HEK293 (cell line): ENCODE data around the gene MECR.

ENCODE experiments used
- CTCF ChIA-PET: fragments of 350-600 bp; formaldehyde crosslinking; extraction: SDS; loops from one replicate; lab custom pipeline; 2021; ENCODE audit warnings: antibody characterized with exemption; lab: Yijun Ruan, JAX
- POLR2A ChIA-PET: fragments of 300-600 bp; formaldehyde crosslinking; extraction: SDS; loops from one replicate; lab custom pipeline; 2020; ENCODE audit warnings: antibody characterized with exemption, inconsistent platforms; lab: Yijun Ruan, JAX
- H3K27ac ChIP-seq: fragments of 200-500 bp; sonication (Bioruptor generic); 2 replicates; pipeline ENCODE4 v1.5.1; 2014; ENCODE audit warnings: low read depth, low read length, control low read depth, inconsistent platforms; ENCODE audit errors: extremely low read depth
- H3K36me3 ChIP-seq, 2 experiments: fragments of 200-500 bp in 1 of 2; sonication (Bioruptor generic) in 1 of 2; 1 replicate in 1 of 2; 2 replicates in 1 of 2; pipeline ENCODE4 v1.5.1; 2014 to 2017; ENCODE audit warnings: inconsistent platforms in 2 of 2, low read length in 2 of 2; ENCODE audit not compliant: control insufficient read depth in 2 of 2, insufficient read depth in 1 of 2
- H3K4me1 ChIP-seq: fragments of 200-500 bp; sonication (Bioruptor generic); 2 replicates; pipeline ENCODE4 v1.5.1; 2014; ENCODE audit warnings: mild to moderate bottlenecking, low read length, inconsistent platforms; ENCODE audit not compliant: control insufficient read depth, insufficient read depth
- H3K4me3 ChIP-seq: 2 replicates; pipeline ENCODE4 v1.5.1; 2011; ENCODE audit warnings: low read depth, mild to moderate bottlenecking, control low read depth, low read length, moderate library complexity
- H3K9me3 ChIP-seq: fragments of 200-500 bp; sonication (Bioruptor generic); 2 replicates; pipeline ENCODE4 v1.5.1; 2014; ENCODE audit warnings: low read depth, low read length, inconsistent platforms; ENCODE audit not compliant: control insufficient read depth, insufficient read depth
- EGR2 ChIP-seq: fragments of 450-650 bp; formaldehyde crosslinking; IDR thresholded peaks from 2 replicates; pipeline ENCODE4 v1.5.1; 2016; ENCODE audit warnings: low read depth, missing biosample characterization, missing genetic modification characterization
- ELK4 ChIP-seq: IDR thresholded peaks from 2 replicates; pipeline ENCODE4 v1.6.1; 2011; ENCODE audit warnings: mild to moderate bottlenecking, low read depth, low read length, borderline replicate concordance
- HIC1 ChIP-seq: fragments of 450-650 bp; formaldehyde crosslinking; IDR thresholded peaks from 2 replicates; pipeline ENCODE4 v1.5.1; 2016; ENCODE audit warnings: missing biosample characterization, missing genetic modification characterization
- IKZF3 ChIP-seq: fragments of 450-650 bp; IDR thresholded peaks from 2 replicates; pipeline ENCODE4 v1.5.0; 2018; ENCODE audit warnings: missing biosample characterization, mild to moderate bottlenecking, missing genetic modification characterization, moderate library complexity
- KLF1 ChIP-seq: fragments of 450-650 bp; formaldehyde crosslinking; IDR thresholded peaks from 2 replicates; pipeline ENCODE4 v1.5.1; 2016; ENCODE audit warnings: missing biosample characterization, missing genetic modification characterization
- KLF10 ChIP-seq: fragments of 450-650 bp; IDR thresholded peaks from 2 replicates; pipeline ENCODE4 v1.5.1; 2018; ENCODE audit warnings: missing biosample characterization, mild to moderate bottlenecking, missing genetic modification characterization
- KLF17 ChIP-seq: fragments of 450-650 bp; formaldehyde crosslinking; IDR thresholded peaks from 2 replicates; pipeline ENCODE4 v1.5.1; 2016; ENCODE audit warnings: missing biosample characterization, missing genetic modification characterization
- PBX3 ChIP-seq: sonication (generic); formaldehyde crosslinking; IDR thresholded peaks from 2 replicates; pipeline ENCODE4 v1.8.1; 2022; ENCODE audit warnings: mild to moderate bottlenecking, moderate library complexity, missing genetic modification reagents
- RBAK ChIP-seq: fragments of 450-650 bp; formaldehyde crosslinking; IDR thresholded peaks from 2 replicates; pipeline ENCODE4 v1.5.1; 2016; ENCODE audit warnings: missing biosample characterization, missing genetic modification characterization
- SALL2 ChIP-seq: fragments of 450-650 bp; formaldehyde crosslinking; IDR thresholded peaks from 2 replicates; pipeline ENCODE4 v1.5.0; 2017; ENCODE audit warnings: missing biosample characterization, mild to moderate bottlenecking, missing genetic modification characterization, borderline replicate concordance
- YY1 ChIP-seq: fragments of 450-650 bp; formaldehyde crosslinking; IDR thresholded peaks from 2 replicates; pipeline ENCODE4 v1.5.1; 2018; ENCODE audit warnings: missing biosample characterization, missing genetic modification characterization
- ZBTB44 ChIP-seq: fragments of 450-650 bp; IDR thresholded peaks from 2 replicates; pipeline ENCODE4 v1.5.1; 2018; ENCODE audit warnings: missing biosample characterization, mild to moderate bottlenecking, missing genetic modification characterization
- ZBTB48 ChIP-seq: fragments of 450-650 bp; formaldehyde crosslinking; IDR thresholded peaks from 2 replicates; pipeline ENCODE4 v1.5.1; 2016; ENCODE audit warnings: missing biosample characterization, missing genetic modification characterization
- ZBTB6 ChIP-seq: fragments of 450-650 bp; formaldehyde crosslinking; IDR thresholded peaks from 2 replicates; pipeline ENCODE4 v1.5.1; 2017; ENCODE audit warnings: missing biosample characterization, missing genetic modification characterization
- ZBTB8A ChIP-seq: fragments of 450-650 bp; formaldehyde crosslinking; IDR thresholded peaks from 2 replicates; pipeline ENCODE4 v1.5.1; 2016; ENCODE audit warnings: missing biosample characterization, missing genetic modification characterization
- ZEB2 ChIP-seq: fragments of 450-650 bp; formaldehyde crosslinking; IDR thresholded peaks from 2 replicates; pipeline ENCODE4 v1.5.1; 2016; ENCODE audit warnings: missing biosample characterization, missing genetic modification characterization
- ZFHX2 ChIP-seq: fragments of 450-650 bp; formaldehyde crosslinking; conservative IDR thresholded peaks from 2 replicates; pipeline ENCODE4 v1.5.1; 2016; ENCODE audit warnings: missing biosample characterization, missing genetic modification characterization
- ZNF311 ChIP-seq: fragments of 450-650 bp; formaldehyde crosslinking; IDR thresholded peaks from 2 replicates; pipeline ENCODE4 v1.5.1; 2017; ENCODE audit warnings: missing biosample characterization, missing genetic modification characterization, borderline replicate concordance
- ZNF37A ChIP-seq: fragments of 450-650 bp; IDR thresholded peaks from 2 replicates; pipeline ENCODE4 v1.5.1; 2018; ENCODE audit warnings: missing biosample characterization, missing genetic modification characterization
- ZNF561 ChIP-seq: fragments of 450-650 bp; IDR thresholded peaks from 2 replicates; pipeline ENCODE4 v1.5.1; 2018; ENCODE audit warnings: missing biosample characterization, missing genetic modification characterization, borderline replicate concordance
- ZNF580 ChIP-seq: fragments of 450-650 bp; formaldehyde crosslinking; IDR thresholded peaks from 2 replicates; pipeline ENCODE4 v1.5.1; 2016; ENCODE audit warnings: missing biosample characterization, missing genetic modification characterization
- ZNF596 ChIP-seq: fragments of 450-650 bp; IDR thresholded peaks from 2 replicates; pipeline ENCODE4 v1.5.0; 2018; ENCODE audit warnings: missing biosample characterization, mild to moderate bottlenecking, missing genetic modification characterization, moderate library complexity
- ZNF660 ChIP-seq: fragments of 450-650 bp; IDR thresholded peaks from 2 replicates; pipeline ENCODE4 v1.5.1; 2018; ENCODE audit warnings: missing biosample characterization, mild to moderate bottlenecking, missing genetic modification characterization
- ZNF677 ChIP-seq: fragments of 450-650 bp; IDR thresholded peaks from 2 replicates; pipeline ENCODE4 v1.5.0; 2018; ENCODE audit warnings: missing biosample characterization, mild to moderate bottlenecking, missing genetic modification characterization, moderate library complexity
- ZNF777 ChIP-seq: fragments of 450-650 bp; formaldehyde crosslinking; IDR thresholded peaks from 2 replicates; pipeline ENCODE4 v1.5.1; 2017; ENCODE audit warnings: missing biosample characterization, missing genetic modification characterization, borderline replicate concordance
- ZNF792 ChIP-seq: fragments of 450-650 bp; formaldehyde crosslinking; IDR thresholded peaks from 2 replicates; pipeline ENCODE4 v1.5.1; 2016; ENCODE audit warnings: missing biosample characterization, missing genetic modification characterization
- ZSCAN30 ChIP-seq: fragments of 450-650 bp; IDR thresholded peaks from 2 replicates; pipeline ENCODE4 v1.5.1; 2018; ENCODE audit warnings: missing biosample characterization, mild to moderate bottlenecking, missing genetic modification characterization, moderate library complexity

MECR gene

GRCh38 chr1:29235955-29236711 lies 5.4 kb upstream of the MECR start, which contains the start of gene PTPRU:
PTPRU (plus strand) TSS chr1:29236522; CDS start chr1:29236645, 123 bp downstream.
- Histone ChIP-seq H3K4me1 (peaks cover 4% of the 10 kb centered on the region; the same call in 1 of the 2 replicates), H3K27ac (peak within 1 kb of the TSS; percentile 45; the same call in 1 of the 2 replicates)
- 0 out of 2 replicates have a peak, but pooled peaks have one; percentile 33 for TF ChIP-seq KLF17
- TF ChIP-seq ZNF660 (tag by site-specific recombination) = peak; percentile 89; the same call in 1 of the 2 replicates
- no peak for TF ChIP-seq RBAK
- TF ChIP-seq KLF1 = no peak
- peak; percentile 72; the same call in 1 of the 2 replicates for TF ChIP-seq IKZF3 (tag by site-specific recombination)
- TF ChIP-seq ZNF792 = 0 out of 2 replicates have a peak, but pooled peaks have one; percentile 35
- TF ChIP-seq ZBTB6 (tag by site-specific recombination) = peak; percentile 92; the same call in 1 of the 2 replicates
- peak; percentile 38; the same call in 1 of the 2 replicates for TF ChIP-seq KLF10
- peak; percentile 48; the same call in 1 of the 2 replicates for TF ChIP-seq EGR2 (tag by site-specific recombination)
- peak; percentile 9; the same call in 1 of the 2 replicates for TF ChIP-seq ZEB2
- no peak for TF ChIP-seq ZNF311 (tag by site-specific recombination)
- no peak for TF ChIP-seq SALL2
- 0 out of 2 replicates have a peak, but pooled peaks have one; percentile 17 for TF ChIP-seq ZBTB44 (tag by site-specific recombination)
- TF ChIP-seq ZNF677 = 0 out of 2 replicates have a peak, but pooled peaks have one; percentile 56
- TF ChIP-seq ZNF37A (tag by site-specific recombination) = no peak
- peak; percentile 30; the same call in 1 of the 2 replicates for TF ChIP-seq ZBTB8A (tag by site-specific recombination)
- peak; percentile 36; the same call in 1 of the 2 replicates for TF ChIP-seq YY1 (tag by site-specific recombination)
- TF ChIP-seq ZNF561 = 0 out of 2 replicates have a peak, but pooled peaks have one; percentile 61
- 0 out of 2 replicates have a peak, but pooled peaks have one; percentile 13 for TF ChIP-seq HIC1
- 0 out of 2 replicates have a peak, but pooled peaks have one; percentile 17 for TF ChIP-seq ZNF596 (tag by site-specific recombination)
- peak; percentile 89 for TF ChIP-seq ZFHX2 (tag by site-specific recombination)
- TF ChIP-seq ZNF777 = peak; percentile 59; the same call in 1 of the 2 replicates
- peak; percentile 75; the same call in 1 of the 2 replicates for TF ChIP-seq ZSCAN30
- no peak for TF ChIP-seq ELK4
- 0 out of 2 replicates have a peak, but pooled peaks have one; percentile 35 for TF ChIP-seq ZNF580 (tag by site-specific recombination)
- TF ChIP-seq PBX3 (CRISPR knock-in tag) = peak; percentile 71; the same call in 1 of the 2 replicates
- 0 out of 2 replicates have a peak, but pooled peaks have one; percentile 24 for TF ChIP-seq ZBTB48 (tag by site-specific recombination)
- TF ChIP-seq, all 188 proteins: peak for 21
- POLR2A ChIA-PET = interaction anchor here (1.1 kb wide), 1 partner anchor 21 kb away, joined by 3 read pairs; no protein-coding TSS in a partner anchor
- Histone ChIP-seq H3K4me3 (peak within 1 kb of the TSS; percentile 82), H3K36me3 (no peaks in the 10 kb centered on the region), H3K9me3 (no peaks in the 10 kb centered on the region)
- CTCF ChIA-PET = interaction anchor here (0.5 to 1.5 kb wide), 8 partner anchors 28 to 1175 kb away, joined by 3 to 6 read pairs (median 4); no protein-coding TSS in a partner anchor
